Measurements from ENCODE around the gene HIP1.
"Not testable (repeated sequence)": the region's sequence is repeated elsewhere in the genome, so short reads cannot be mapped to it uniquely, and the experiment has no call there.

The HIP1 gene

DNA sequence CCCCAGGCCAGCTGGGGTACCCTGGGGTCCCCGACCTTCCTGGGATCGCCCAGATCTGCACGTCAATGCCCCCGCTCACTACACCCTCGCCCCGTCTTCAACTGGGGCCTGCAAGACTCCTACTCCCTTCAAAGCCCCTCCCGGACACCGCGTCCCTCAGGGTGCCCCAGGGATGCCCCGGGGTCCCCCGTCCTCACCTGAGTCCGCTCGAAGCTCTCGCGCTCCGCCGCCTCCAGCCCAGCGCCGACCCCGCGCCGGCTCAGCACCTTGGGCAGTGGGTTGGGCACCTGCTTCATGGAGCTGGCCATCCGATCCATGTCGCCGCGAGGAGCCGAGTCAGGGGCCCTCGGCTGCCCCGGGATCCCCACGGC lies at the start of gene HIP1:
TSS of gene HIP1 (minus strand) at position 338 of the 371 bp plus-strand sequence. CDS start at position 317, 21 bp downstream.
- DNase-seq (ENCODE audit: low read depth in 3 of 3, low spot score in 1 of 3) = peak in 1 of 3 donors; percentile 5

DNA sequence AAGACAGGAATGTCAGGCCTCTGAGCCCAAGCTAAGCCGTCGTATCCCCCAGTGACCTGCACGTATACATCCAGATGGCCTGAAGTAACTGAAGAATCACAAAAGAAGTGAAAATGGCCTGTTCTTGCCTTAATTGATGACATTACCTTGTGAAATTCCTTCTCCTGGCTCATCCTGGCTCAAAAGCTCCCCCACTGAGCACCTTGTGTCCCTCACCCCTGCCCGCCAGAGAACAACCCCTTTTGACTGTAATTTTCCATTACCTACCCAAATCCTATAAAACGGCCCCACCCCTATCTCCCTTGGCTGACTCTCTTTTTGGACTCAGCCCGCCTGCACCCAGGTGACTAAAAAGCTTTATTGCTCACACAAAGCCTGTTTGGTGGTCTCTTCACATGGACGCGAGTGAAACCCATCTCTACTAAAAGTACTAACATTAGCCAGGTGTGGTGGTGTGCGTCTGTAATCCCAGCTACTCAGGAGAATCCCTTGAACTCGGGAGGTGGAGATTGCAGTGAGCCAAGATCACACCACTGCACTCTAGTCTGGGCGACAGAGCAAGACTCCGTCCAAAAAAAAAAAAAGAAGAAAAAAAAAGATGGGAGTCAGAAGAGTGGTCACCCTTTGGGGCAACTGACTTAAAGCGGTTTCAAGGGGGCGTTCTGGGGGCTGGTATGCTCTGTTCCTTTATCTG lies 49.6 kb upstream of the HIP1 start:
- DNase-seq (ENCODE audit: low read depth in 3 of 3, low spot score in 1 of 3) = not testable (repeated sequence)

DNA sequence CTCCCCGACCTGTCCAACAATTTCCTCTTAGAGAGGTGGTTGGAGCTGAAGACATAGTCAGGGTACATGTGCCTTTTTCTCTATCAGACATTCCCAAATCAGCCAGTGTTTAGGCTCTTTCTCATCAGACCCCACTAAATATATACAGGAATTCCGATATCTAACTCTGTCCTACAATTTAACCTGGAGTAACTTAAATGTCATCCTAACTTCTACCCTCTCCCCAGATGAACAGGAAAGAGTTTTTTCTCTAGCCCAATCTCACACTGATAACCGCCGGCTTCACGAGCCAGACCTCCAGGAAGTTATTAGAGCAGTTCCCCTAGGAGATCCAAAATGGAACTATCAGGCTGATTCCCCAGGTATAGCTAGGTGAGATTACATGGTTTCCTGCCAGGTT lies 44.3 kb upstream of the HIP1 start:
- DNase-seq (ENCODE audit: low read depth in 3 of 3, low spot score in 1 of 3) = not testable (repeated sequence)

DNA sequence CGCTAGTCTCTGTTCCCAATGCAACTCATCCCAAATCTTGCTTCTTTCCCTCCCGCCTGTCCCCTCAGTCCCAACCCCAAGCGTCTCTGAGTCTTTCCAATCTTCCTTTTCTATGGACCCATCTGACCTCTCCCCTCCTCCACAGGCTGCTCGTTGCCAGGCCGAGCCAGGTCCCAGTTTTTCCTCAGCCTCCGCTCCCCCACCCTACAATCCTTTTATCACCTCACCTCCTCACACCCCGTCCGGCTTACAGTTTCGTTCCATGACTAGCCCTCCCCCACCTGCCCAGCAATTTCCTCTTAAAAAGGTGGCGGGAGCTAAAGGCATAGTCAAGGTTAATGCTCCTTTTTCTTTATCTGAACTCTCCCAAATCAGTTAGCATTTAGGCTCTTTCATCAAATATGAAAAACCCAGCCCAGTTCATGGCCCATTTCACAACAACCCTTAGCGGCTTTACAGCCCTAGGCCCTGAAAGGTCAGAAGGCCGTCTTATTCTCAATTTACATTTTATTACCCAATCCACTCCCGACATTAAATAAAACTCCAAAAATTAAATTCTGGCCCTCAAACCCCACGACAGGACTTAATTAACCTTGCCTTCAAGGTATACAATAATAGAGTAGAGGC lies 42.0 kb upstream of the HIP1 start:
- not testable (repeated sequence) for DNase-seq (ENCODE audit: low read depth in 3 of 3, low spot score in 1 of 3)

- DNase-seq (ENCODE audit: low read depth in 3 of 3, low spot score in 1 of 3) = not testable (repeated sequence)
Measured at GRCh38 chr7:75779516-75779915, 40.8 kb upstream of the HIP1 start.

DNA sequence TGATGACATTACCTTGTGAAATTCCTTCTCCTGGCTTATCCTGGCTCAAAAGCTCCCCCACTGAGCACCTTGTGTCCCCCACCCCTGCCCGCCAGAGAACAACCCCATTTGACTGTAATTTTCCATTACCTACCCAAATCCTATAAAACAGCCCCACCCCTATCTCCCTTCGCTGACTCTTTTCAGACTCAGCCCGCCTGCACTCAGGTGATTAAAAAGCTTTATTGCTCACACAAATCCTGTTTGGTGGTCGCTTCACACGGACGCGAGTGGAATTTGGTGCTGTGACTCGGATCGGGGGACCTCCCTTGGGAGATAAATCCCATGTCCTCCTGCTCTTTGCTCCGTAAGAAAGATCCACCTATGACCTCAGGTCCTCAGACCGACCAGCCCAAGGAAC lies 40.3 kb upstream of the HIP1 start:
- not testable (repeated sequence) for DNase-seq (ENCODE audit: low read depth in 3 of 3, low spot score in 1 of 3)

GRCh38 chr7:75776295-75776971 lies 37.7 kb upstream of the HIP1 start:
- peak; percentile 8 to 24 (median 12) for DNase-seq (ENCODE audit: low read depth in 3 of 3, low spot score in 1 of 3)

DNA sequence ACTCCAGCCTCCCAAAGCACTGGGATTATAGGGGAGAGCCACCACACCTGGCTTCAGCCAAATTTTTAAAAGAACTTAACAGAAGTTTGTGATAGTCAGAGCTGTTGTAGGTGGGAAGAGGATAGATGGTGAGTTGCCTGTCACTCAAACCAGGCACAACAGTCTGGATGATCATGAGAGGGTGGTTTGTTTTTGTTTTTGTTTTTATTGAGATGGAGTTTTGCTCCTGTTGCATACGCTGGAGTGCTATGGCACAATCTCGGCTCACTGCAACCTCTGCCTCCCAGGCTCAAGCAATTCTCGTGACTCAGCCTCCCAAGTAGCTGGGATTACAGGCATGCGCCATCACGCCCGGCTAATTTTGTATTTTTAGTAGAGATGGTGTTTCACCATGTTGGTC lies 35.2 kb upstream of the HIP1 start:
- DNase-seq (ENCODE audit: low read depth in 3 of 3, low spot score in 1 of 3) = not testable (repeated sequence)

DNA sequence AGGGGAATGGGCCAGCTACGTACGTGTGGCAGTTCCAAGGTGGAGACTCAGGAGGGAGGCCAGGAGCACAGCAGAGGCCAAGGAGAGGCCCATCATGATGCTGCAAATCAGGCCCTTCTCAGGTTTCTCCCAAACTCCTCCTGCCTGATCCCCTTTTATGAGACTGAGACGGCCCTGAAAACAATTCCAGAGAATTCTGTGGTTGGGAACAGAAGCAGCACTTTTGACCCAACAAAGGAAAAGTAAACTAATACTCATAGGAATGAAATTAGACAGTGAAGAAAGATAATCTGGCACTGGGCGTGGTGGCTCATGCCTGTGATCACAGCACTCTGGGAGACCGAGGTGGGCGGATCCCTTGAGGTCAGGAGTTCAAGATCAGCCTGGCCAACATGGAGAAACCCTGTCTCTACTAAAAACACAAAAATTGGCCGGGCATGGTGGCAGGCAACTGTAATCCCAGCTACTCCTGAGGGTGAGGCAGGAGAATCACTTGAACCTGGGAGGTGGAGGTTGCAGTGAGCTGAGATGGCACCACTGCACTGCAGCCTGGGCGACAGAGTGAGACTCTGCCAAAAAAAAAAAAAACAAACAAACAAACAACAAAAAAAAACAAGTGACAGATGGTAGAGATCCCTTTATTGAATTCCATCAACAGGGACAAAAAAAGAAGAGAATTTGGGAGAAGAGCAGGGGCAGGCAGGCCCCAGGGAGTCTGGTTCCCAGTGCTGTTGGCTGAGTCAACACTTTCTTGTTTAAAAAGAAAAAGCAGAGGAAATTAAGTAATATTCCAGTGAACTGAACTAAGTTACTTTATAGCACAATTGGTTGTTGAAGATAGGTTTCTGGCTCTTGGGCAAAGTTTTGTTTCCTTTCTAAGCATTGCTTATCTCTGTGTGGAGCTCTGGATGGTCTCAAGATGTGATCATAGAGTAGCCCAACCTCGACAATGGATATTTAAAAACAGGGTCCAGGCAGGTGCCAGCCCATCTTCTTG lies 33.6 kb upstream of the HIP1 start, which contains the start of gene CCL26:
TSS of gene CCL26 (minus strand) at position 131 of the 997 bp plus-strand sequence. CDS start at position 96, 35 bp downstream.
- DNase-seq (ENCODE audit: low read depth in 3 of 3, low spot score in 1 of 3) = no peak

GRCh38 chr7:75771224-75771623 lies 32.5 kb upstream of the HIP1 start:
- no peak for DNase-seq (ENCODE audit: low read depth in 3 of 3, low spot score in 1 of 3)

DNA sequence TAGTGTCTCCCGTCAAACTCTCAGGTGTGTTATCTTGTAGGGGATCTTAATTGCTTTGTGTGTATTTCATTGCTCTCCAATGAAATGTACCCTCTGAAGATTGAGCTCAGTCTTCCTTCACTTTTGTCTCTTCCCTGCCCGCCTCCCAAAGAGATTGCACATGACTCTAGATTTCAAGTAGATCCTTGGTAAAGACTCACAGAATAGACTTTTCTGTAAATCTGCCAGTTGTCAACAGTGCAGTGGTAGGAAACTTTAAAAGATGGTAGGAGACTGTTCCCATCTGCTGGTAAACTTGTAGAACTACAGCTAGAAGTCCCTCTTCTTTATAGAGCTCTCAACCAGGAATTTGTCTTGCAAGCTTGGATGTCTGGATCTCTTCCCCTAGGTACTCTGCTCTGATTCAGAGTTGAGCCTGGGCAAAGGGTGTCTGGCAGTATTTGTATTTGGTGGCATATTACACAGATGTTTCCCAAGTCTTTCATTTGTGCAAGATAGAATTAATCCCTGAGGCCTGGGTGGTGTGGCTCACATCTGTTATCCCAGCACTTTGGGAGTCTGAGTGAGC lies 23.7 kb upstream of the HIP1 start:
- no peak for DNase-seq (ENCODE audit: low read depth in 3 of 3, low spot score in 1 of 3)

DNA sequence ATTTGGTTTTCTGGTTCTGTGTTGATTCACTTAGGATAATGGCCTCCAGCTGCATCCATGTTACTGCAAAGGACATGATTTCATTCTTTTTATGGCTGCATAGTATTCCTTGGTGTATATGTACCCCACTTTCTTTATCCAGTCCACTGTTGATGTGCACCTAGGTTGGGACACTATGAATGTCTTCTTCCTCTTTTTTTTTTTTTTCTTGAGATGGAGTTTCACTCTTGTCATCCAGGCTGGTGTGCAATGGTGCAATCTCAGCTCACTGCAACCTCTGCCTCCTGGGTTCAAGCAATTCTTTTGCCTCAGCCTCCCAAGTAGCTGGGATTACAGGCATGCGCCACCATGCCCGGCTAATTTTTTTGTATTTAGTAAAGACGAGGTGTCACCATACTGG lies 23.1 kb upstream of the HIP1 start:
- not testable (repeated sequence) for DNase-seq (ENCODE audit: low read depth in 3 of 3, low spot score in 1 of 3)

DNA sequence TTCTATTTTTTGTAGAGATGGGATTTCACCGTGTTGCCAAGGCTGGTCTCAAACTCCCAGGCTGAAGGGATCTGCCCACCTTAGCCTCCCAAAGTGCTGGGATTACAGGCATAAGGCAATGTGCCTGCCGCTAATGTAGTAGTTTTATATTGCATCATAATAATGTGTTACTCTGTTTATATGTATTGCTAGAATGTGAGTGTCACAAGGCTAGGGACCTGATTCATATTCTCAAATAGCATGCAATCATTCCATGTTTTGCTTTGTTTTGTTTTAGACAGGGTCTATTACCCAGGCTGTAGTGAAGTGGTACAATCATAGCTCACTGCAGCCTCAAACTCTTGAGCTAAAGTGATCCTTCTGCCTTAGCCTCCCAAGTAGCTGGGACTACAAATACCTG lies 19.8 kb upstream of the HIP1 start:
- no peak for DNase-seq (ENCODE audit: low read depth in 3 of 3, low spot score in 1 of 3)

- DNase-seq (ENCODE audit: low read depth in 3 of 3, low spot score in 1 of 3) = no peak
Measured at GRCh38 chr7:75757860-75758259, 19.1 kb upstream of the HIP1 start.

DNA sequence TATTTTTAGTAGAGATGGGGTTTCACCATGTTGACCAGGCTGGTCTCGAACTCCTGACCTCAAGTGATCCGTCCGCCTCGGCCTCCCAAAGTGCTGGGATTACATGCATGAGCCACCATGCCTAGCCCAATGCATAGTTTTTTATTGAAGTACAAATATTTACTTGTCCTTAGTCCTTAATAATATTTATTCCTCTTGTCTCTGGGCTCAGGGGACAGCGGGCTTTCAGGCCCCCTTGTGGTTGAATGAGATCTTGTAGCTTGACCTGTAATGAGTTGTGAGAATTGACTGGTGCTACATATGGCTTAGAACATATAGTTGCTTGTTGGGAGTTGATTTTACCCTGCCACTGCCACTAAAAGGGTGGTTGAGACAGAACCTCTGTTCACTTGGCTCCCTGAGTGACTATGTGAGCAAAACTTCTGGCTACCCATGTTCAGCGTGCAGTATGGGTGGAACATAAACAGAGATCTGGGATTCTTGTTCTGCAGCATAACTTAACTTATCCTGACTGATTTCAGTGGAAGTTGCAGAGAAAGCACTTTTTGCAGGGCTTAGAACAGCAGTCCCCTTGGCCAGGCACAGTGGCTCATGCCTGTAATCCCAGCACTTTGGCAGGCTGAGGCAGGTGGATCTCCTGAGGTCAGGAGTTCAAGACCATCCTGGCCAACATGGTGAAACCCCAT lies 18.4 kb upstream of the HIP1 start:
- no peak for DNase-seq (ENCODE audit: low read depth in 3 of 3, low spot score in 1 of 3)

DNA sequence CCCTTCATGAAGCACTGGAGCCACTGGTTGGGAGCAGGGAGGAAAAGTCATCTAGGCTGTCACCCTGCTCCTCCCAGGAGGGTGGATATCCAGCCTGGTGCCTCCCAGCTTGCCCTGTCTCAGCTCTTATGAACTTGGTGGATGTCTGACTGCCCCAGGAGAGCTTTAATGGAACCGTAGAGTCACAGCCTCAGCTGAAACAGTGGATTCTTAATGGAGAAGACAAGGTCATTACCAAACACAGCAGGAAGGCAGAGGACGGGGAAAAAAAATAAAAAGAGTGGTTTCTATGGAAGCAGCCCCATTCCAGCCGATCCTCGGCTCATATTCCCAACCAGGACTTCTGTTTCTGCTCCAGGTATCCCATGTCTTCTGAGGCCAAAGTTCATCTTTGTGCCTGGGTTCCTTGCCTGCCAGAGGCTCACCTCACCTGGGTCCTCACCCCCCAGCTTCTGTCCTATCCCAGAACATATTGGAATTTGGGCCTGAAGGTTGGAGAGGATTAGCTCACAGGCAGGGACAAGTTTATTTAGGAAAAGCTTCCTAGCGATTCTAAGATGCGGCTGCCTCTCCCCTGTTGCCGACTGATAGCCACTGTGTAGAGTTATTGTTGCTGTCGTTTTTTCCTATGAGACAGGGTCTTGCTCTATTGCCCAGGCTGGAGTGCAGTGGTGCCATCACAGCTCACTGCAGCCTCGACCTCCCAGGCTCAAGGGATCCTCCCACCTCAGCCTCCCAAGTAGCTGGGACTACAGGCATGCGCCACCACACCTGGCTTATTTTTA lies 17.7 kb upstream of the HIP1 start:
- no peak for DNase-seq (ENCODE audit: low read depth in 3 of 3, low spot score in 1 of 3)

DNA sequence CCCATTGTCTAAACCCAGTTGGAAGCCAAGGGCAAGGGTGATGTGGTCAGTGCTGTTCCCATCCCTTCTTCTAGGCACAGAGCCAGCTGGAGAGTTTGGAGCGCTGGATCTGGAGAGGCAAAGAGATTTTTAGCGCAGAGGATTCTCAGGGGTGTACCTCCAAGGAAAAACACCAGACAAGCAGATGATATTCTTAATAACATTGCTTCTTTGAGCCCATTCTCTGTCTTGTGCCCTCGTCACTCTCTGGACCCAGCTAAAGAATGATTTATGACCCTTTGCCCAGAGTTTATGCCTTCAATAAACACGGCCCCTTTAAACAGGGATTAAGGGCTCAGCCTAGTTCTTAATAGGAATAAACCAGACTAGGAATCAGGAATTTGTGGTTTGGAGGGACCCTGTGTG lies 4.7 kb upstream of the HIP1 start:
- no peak for DNase-seq (ENCODE audit: low read depth in 3 of 3, low spot score in 1 of 3)

GRCh38 chr7:75740846-75741497 lies 2.2 kb upstream of the HIP1 start:
- DNase-seq (ENCODE audit: low read depth in 3 of 3, low spot score in 1 of 3) = no peak

Data from stimulated activated CD4-positive, alpha-beta T cell treated with anti-CD3 and anti-CD28 coated beads, TNF-alpha, amount 100 ng/mL, for 1 hour (primary cell).